Epithelial cell of proximal tubule (primary cell): ENCODE results near the gene APBA3. TPM values are rescaled to one million over a fixed set of nuclear protein-coding genes. Genes with fewer than 3 reads are reported as not detected.

Experiments
- DNase-seq: peaks from one replicate; pipeline ENCODE4 v3.0.0-alpha.2; 2011; ENCODE audit warnings: low read depth
- H3K4me3 ChIP-seq: 2 replicates; pipeline ENCODE4 v1.5.1; 2011; ENCODE audit warnings: low read depth, mild to moderate bottlenecking, low read length
- CTCF ChIP-seq: conservative IDR thresholded peaks from 2 replicates; pipeline ENCODE4 v1.5.1; 2012; ENCODE audit warnings: low read depth, mild to moderate bottlenecking, low read length
- total RNA-seq: library from RNA; depleted of rRNA; stranded (reverse); fragments of >200 nt; gene quantifications from 2 replicates; pipeline ENCODE4 v1.2.3, GENCODE V29; 2015

APBA3 gene
- total RNA-seq, 1 donor from 2014 or later: 25.8 TPM

GRCh38 chr19:3785938-3786824 is 24.7 kb upstream of the APBA3 start, which contains the start of gene MATK:
TSS of gene MATK (minus strand) at chr19:3786381. CDS start at chr19:3785135, 1,246 bp downstream.
- H3K4me3 ChIP-seq: peak within 1 kb of the TSS; percentile 31
- no peak for DNase-seq
- TF ChIP-seq CTCF: no peak

GRCh38 chr19:3785451-3785937 is 24.0 kb upstream of the APBA3 start:
- peak overlapping the region; percentile 31 for H3K4me3 ChIP-seq
- TF ChIP-seq CTCF: no peak
- DNase-seq: no peak

GRCh38 chr19:3784607-3785450 is 23.3 kb upstream of the APBA3 start:
- H3K4me3 ChIP-seq: peak overlapping the region; percentile 14
- TF ChIP-seq CTCF: no peak
- no peak for DNase-seq

GRCh38 chr19:3783660-3784584 is 22.4 kb upstream of the APBA3 start:
- DNase-seq: no peak
- no peak for TF ChIP-seq CTCF
- H3K4me3 ChIP-seq: no peak overlapping the region

- DNase-seq: no peak
- no peak overlapping the region for H3K4me3 ChIP-seq
- no peak for TF ChIP-seq CTCF
These were observed 21.4 kb upstream of the APBA3 start for GRCh38 chr19:3782903-3783302.

- no peak overlapping the region for H3K4me3 ChIP-seq
- no peak for DNase-seq
- TF ChIP-seq CTCF: no peak
These were observed 20.8 kb upstream of the APBA3 start for GRCh38 chr19:3782330-3782729.
